WTC11 (cell line): ENCODE results near the gene C11orf65. TPM values are rescaled to one million over a fixed set of nuclear protein-coding genes. Genes with fewer than 3 reads are reported as not detected.

ENCODE experiments used
- ATAC-seq: fragments of 200-7000 bp; cut with Tn5 transposase; 2 replicates; pipeline ENCODE4 v1.10.0; 2021; ENCODE audit warnings: mild to moderate bottlenecking, moderate library complexity
- CTCF ChIA-PET: fragments of 300-600 bp; sonication (Branson Sonifier 250); formaldehyde crosslinking; loops from one replicate; lab custom pipeline; 2021; ENCODE audit warnings: antibody characterized with exemption; lab: Charles Lee
- POLR2A ChIA-PET: fragments of 350-600 bp; sonication (Branson Sonifier 250); formaldehyde crosslinking; loops from one replicate; lab custom pipeline; 2021; ENCODE audit warnings: antibody characterized with exemption; lab: Charles Lee
- DNase-seq: peaks from one replicate; pipeline ENCODE4 v3.0.0; 2021; ENCODE audit warnings: low spot score
- H3K27ac Mint-ChIP-seq: 2 replicates; pipeline ENCODE4 v1.8.0; 2021; ENCODE audit warnings: mixed read lengths
- H3K27me3 Mint-ChIP-seq: 2 replicates; pipeline ENCODE4 v1.8.0; 2021; ENCODE audit warnings: low read depth, mild to moderate bottlenecking, moderate library complexity, mixed read lengths
- H3K36me3 Mint-ChIP-seq: 2 replicates; pipeline ENCODE4 v1.8.0; 2021; ENCODE audit warnings: mixed read lengths
- H3K4me1 Mint-ChIP-seq: 2 replicates; pipeline ENCODE4 v1.8.0; 2022; ENCODE audit warnings: mixed read lengths
- H3K4me3 Mint-ChIP-seq: 2 replicates; pipeline ENCODE4 v1.8.0; 2021; ENCODE audit warnings: mild to moderate bottlenecking, moderate library complexity, mixed read lengths
- H3K9me3 Mint-ChIP-seq: 2 replicates; pipeline ENCODE4 v1.8.0; 2021; ENCODE audit warnings: mixed read lengths
- ELF4 ChIP-seq: sonication (generic); formaldehyde crosslinking; IDR thresholded peaks from 2 replicates; pipeline ENCODE4 v1.8.1; 2022; ENCODE audit warnings: low read depth, mild to moderate bottlenecking, moderate library complexity, missing genetic modification reagents
- ESRRA ChIP-seq: sonication (generic); formaldehyde crosslinking; IDR thresholded peaks from 2 replicates; pipeline ENCODE4 v1.8.1; 2022; ENCODE audit warnings: mild to moderate bottlenecking, missing genetic modification reagents, borderline replicate concordance
- ETV6 ChIP-seq: sonication (generic); formaldehyde crosslinking; IDR thresholded peaks from 2 replicates; pipeline ENCODE4 v1.8.1; 2022; ENCODE audit warnings: mild to moderate bottlenecking, missing genetic modification reagents
- GRHL2 ChIP-seq: fragments of 250-450 bp; sonication (Bioruptor Pico); IDR thresholded peaks from 2 replicates; pipeline ENCODE4 v1.8.0; 2022; ENCODE audit warnings: mild to moderate bottlenecking, moderate library complexity; ENCODE audit not compliant: insufficient replicate concordance, severe bottlenecking
- HMGA2 ChIP-seq: fragments of 250-450 bp; sonication (Bioruptor Pico); IDR thresholded peaks from 2 replicates; pipeline ENCODE4 v1.4.0; 2021; ENCODE audit warnings: mild to moderate bottlenecking, moderate library complexity
- JAZF1 ChIP-seq: fragments of 250-450 bp; sonication (Bioruptor Pico); IDR thresholded peaks from 2 replicates; pipeline ENCODE4 v1.9.0; 2021; ENCODE audit warnings: moderate library complexity, mild to moderate bottlenecking, inconsistent platforms
- KAT7 ChIP-seq: sonication (generic); formaldehyde crosslinking; IDR thresholded peaks from 2 replicates; pipeline ENCODE4 v1.8.1; 2023; ENCODE audit warnings: missing genetic modification reagents, mild to moderate bottlenecking, borderline replicate concordance
- NR1H2 ChIP-seq: sonication (generic); formaldehyde crosslinking; IDR thresholded peaks from 2 replicates; pipeline ENCODE4 v1.9.0; 2021; ENCODE audit warnings: mild to moderate bottlenecking, moderate library complexity, missing genetic modification reagents
- NR2C2 ChIP-seq: sonication (generic); formaldehyde crosslinking; IDR thresholded peaks from 2 replicates; pipeline ENCODE4 v1.8.0; 2022; ENCODE audit warnings: mild to moderate bottlenecking, missing genetic modification reagents
- NR3C1 ChIP-seq: sonication (generic); formaldehyde crosslinking; conservative IDR thresholded peaks from 2 replicates; pipeline ENCODE4 v1.8.1; 2023; ENCODE audit warnings: low read depth, mild to moderate bottlenecking, missing genetic modification reagents
- PRRX2 ChIP-seq: fragments of 250-450 bp; sonication (Bioruptor Pico); IDR thresholded peaks from 2 replicates; pipeline ENCODE4 v1.8.0; 2021; ENCODE audit warnings: mild to moderate bottlenecking
- SMAD3 ChIP-seq: sonication (generic); formaldehyde crosslinking; IDR thresholded peaks from 2 replicates; pipeline ENCODE4 v1.8.0; 2022; ENCODE audit warnings: missing genetic modification reagents, mild to moderate bottlenecking, borderline replicate concordance
- SMAD4 ChIP-seq: sonication (generic); formaldehyde crosslinking; IDR thresholded peaks from 2 replicates; pipeline ENCODE4 v1.8.0; 2022; ENCODE audit warnings: mild to moderate bottlenecking, missing genetic modification reagents
- USF1 ChIP-seq: sonication (generic); formaldehyde crosslinking; IDR thresholded peaks from 2 replicates; pipeline ENCODE4 v1.8.0; 2022; ENCODE audit warnings: mild to moderate bottlenecking, missing genetic modification reagents
- ZNF138 ChIP-seq: sonication (generic); formaldehyde crosslinking; conservative IDR thresholded peaks from 2 replicates; pipeline ENCODE4 v1.8.1; 2022; ENCODE audit warnings: mild to moderate bottlenecking, moderate library complexity, missing genetic modification reagents
- ZNF532 ChIP-seq: fragments of 250-450 bp; sonication (Bioruptor Pico); IDR thresholded peaks from 2 replicates; pipeline ENCODE4 v1.9.0; 2021; ENCODE audit warnings: mild to moderate bottlenecking, borderline replicate concordance
- total RNA-seq: library from RNA; stranded (reverse); gene quantifications from 3 replicates; pipeline ENCODE4 v1.2.3, GENCODE V29; 2021
- TF ChIP-seq, protein P1 (sequence below): sonication (generic); formaldehyde crosslinking; IDR thresholded peaks from 2 replicates; pipeline ENCODE4 v1.8.0; 2023; ENCODE audit warnings: missing genetic modification reagents
- TF ChIP-seq, protein P2 (sequence below): sonication (generic); formaldehyde crosslinking; IDR thresholded peaks from 2 replicates; pipeline ENCODE4 v1.8.0; 2022; ENCODE audit warnings: mild to moderate bottlenecking, missing genetic modification reagents
- TF ChIP-seq, protein P3 (sequence below): sonication (generic); formaldehyde crosslinking; IDR thresholded peaks from 2 replicates; pipeline ENCODE4 v1.8.1; 2023; ENCODE audit warnings: mild to moderate bottlenecking, moderate library complexity, missing genetic modification reagents

Gene C11orf65
- total RNA-seq, 1 experiment from 2014 or later: 0.83 TPM

- TF ChIP-seq ZNF532 (CRISPR knock-in tag): no peak
Measured at GRCh38 chr11:108486828-108487227, 19.5 kb upstream of the C11orf65 start (continued).

GRCh38 chr11:108486331-108486730, 19.0 kb upstream of the C11orf65 start:
- H3K27ac Mint-ChIP-seq: no peak overlapping the region
- CTCF ChIA-PET: no interaction called here
- no peak for TF ChIP-seq SMAD3 (CRISPR knock-in tag)
- no peak for TF ChIP-seq HMGA2 (CRISPR knock-in tag)
- TF ChIP-seq, protein P1, sequence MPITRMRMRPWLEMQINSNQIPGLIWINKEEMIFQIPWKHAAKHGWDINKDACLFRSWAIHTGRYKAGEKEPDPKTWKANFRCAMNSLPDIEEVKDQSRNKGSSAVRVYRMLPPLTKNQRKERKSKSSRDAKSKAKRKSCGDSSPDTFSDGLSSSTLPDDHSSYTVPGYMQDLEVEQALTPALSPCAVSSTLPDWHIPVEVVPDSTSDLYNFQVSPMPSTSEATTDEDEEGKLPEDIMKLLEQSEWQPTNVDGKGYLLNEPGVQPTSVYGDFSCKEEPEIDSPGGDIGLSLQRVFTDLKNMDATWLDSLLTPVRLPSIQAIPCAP: no peak
- no peak for TF ChIP-seq KAT7 (CRISPR knock-in tag)
- no peak for TF ChIP-seq PRRX2 (CRISPR knock-in tag)
- no peak for TF ChIP-seq USF1 (CRISPR knock-in tag)
- TF ChIP-seq NR1H2 (CRISPR knock-in tag): no peak
- no peak for TF ChIP-seq ESRRA (CRISPR knock-in tag)
- no peak for TF ChIP-seq ETV6 (CRISPR knock-in tag)
- TF ChIP-seq SMAD4: no peak
- TF ChIP-seq, protein P2, sequence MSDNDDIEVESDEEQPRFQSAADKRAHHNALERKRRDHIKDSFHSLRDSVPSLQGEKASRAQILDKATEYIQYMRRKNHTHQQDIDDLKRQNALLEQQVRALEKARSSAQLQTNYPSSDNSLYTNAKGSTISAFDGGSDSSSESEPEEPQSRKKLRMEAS (CRISPR knock-in tag): no peak
- no peak for TF ChIP-seq JAZF1 (CRISPR knock-in tag)
- TF ChIP-seq, protein P3, sequence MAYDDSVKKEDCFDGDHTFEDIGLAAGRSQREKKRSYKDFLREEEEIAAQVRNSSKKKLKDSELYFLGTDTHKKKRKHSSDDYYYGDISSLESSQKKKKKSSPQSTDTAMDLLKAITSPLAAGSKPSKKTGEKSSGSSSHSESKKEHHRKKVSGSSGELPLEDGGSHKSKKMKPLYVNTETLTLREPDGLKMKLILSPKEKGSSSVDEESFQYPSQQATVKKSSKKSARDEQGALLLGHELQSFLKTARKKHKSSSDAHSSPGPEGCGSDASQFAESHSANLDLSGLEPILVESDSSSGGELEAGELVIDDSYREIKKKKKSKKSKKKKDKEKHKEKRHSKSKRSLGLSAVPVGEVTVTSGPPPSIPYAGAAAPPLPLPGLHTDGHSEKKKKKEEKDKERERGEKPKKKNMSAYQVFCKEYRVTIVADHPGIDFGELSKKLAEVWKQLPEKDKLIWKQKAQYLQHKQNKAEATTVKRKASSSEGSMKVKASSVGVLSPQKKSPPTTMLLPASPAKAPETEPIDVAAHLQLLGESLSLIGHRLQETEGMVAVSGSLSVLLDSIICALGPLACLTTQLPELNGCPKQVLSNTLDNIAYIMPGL (CRISPR knock-in tag): no peak
- no peak for TF ChIP-seq NR3C1 (CRISPR knock-in tag)
- TF ChIP-seq GRHL2 (CRISPR knock-in tag): no peak
- TF ChIP-seq NR2C2 (CRISPR knock-in tag): no peak
- TF ChIP-seq ELF4 (CRISPR knock-in tag): no peak
- TF ChIP-seq ZNF138 (CRISPR knock-in tag): no peak

More at GRCh38 chr11:108486331-108486730, 19.0 kb upstream of the C11orf65 start:
- no peak for ATAC-seq
- Mint-ChIP-seq H3K27me3 (no peaks in the 10 kb centered on the region), H3K9me3 (peaks cover 16% of the 10 kb centered on the region), H3K4me1 (peaks cover 4% of the 10 kb centered on the region; the same call in 1 of the 2 replicates), H3K4me3 (no peak overlapping the region), H3K36me3 (peaks cover 46% of the 10 kb centered on the region)
- DNase-seq: no peak
- POLR2A ChIA-PET: no interaction called here
